HG02943 (cell line): ENCODE data around the gene CD74.

ENCODE experiments used
- ATAC-seq: cut with Tn5 transposase; IDR thresholded peaks from one replicate; pipeline ENCODE4 v1.9.1; 2021; ENCODE audit warnings: mild to moderate bottlenecking, low read depth, moderate library complexity; ENCODE audit not compliant: unreplicated experiment

Gene CD74

DNA sequence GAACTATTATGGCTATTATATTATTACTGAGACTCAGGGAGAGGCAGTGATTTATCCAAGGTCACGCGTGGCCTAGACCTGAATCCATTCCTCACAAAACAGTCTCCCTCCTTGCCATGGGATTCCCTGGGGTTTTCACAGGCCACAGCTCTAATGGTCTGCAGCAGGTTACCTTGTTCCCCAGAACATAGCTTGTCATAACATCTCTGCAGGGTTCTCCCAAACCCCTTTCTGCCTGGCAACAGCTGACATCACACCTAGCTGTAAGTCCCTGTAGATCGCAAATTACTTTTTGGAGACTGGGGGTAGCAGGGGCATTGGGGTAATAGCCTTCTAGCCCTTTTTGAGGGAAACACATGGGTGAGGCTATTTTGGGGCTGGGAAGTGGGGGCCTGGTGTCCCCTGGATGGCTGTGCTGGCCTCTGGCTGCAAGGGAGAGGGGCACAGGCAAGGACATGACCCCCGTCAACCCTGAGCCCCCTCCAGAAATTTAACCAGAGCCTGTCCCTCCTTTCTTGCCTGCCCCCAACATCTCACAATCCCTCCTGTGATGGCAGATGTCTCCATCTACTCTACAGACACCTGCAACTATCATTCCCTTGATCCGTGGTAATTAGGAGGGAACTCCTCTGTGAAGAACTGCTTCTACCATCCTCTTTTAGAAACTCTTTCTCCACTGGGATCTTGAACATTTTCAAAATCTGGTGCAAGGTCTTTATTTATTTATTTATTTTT is 1.3 kb downstream of the CD74 start:
- no peak for ATAC-seq

DNA sequence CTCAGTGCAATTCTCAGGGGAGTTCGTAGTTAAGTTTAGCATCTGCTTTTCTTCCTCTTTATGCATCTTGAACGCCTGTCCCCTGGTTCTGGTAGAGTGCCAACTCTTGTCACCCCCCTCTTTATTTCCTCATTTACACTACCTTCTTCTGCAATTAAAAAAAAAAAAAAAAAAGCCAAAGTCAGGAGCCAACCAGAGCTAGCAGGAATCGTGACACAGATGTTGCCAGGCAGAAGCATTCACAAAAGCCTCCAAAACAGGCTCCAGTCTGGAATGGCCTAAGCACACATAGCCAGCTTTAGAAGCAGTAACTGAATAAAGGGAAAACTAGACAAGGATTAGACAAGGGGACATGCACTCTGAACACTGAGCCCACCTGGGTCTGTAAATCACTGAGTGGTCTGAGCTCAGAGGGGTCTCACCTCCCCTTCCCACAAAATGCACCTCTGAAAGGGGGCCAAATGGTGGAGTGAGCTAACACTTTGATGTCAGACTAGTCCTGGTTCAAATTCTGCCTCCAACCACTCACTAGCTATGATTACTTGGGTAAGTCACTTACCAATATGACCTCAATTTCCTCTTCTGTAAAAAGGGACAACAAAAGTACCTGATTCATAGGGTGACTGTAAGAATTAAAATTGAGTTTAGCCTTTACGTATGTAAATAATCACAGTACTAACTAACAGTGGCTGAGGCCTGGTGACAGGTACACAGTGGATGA is 2.0 kb downstream of the CD74 start:
- ATAC-seq: no peak

DNA sequence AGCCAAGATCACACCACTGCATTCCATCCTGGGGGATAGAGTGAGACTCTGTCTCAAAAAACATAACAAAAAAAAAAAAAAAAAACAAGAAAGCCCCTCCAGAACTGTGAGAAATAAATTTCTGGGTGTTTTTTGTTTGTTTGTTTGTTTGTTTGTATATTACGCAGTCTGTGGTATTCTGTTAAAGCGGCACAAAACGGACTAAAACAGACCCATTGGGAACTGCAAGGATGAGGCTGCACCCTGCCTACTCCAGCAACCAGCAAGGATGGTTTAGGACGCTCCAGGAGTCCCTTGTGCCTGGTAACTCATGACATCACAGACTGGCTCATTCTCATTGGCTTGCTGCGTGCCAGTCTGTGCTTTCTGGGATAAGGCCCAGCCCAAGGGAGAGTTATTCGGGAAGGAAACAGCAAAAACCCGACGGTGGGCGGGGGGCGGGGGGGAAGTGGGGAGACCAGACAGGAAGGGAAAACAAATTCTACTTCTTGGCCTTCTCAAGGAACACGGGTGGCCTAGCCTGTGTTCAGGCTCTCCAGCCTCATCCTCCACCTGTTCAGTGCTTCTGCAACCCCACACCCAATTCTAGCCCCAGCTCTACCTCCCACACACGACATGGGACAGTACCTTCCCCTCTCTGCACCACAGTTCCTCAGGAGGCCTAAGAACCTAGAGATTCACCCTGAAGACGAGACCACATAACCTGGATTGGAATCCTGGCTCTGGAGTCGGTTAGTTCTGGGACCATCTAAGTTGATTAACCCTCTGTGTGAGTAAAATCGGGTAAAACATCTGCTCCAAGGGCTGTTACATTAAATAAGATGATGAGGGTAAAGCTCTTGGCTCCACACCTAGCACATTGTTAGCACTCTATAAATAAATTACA is 2.8 kb downstream of the CD74 start:
- ATAC-seq: no peak

DNA sequence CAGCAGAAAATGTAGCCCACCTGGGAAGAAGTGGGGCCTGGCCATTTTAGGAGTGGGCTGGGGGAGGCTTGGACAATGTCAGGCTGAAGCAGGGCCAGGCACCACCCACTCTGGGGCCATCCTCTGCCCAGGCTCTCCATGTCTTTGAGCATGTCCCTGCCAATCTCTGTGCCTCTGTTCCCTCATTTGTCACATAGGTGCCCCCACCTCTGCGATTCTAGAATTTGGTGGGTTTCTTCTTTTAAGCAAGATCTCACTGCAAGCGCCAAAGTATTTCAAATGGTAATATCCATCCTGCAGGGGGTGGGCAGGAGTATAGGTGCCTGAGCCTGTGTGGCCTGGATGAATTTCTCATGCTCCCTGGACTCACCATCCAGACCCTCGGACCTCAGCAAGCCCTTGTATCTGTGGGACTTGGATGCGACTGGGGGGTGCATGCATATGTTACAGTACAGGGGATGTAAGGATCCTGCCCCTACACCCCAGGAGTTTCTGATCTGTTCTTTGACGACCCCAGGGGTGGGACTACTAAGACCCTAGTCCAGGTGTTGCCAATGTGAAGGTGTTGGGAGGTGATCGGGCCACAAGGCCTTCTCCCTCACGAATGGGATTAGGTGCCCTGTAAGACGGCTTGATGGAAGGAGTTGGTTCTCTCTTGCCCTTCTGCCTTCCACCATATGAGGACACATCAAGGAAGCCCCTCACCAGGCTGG is 4.3 kb downstream of the CD74 start:
- no peak for ATAC-seq

DNA sequence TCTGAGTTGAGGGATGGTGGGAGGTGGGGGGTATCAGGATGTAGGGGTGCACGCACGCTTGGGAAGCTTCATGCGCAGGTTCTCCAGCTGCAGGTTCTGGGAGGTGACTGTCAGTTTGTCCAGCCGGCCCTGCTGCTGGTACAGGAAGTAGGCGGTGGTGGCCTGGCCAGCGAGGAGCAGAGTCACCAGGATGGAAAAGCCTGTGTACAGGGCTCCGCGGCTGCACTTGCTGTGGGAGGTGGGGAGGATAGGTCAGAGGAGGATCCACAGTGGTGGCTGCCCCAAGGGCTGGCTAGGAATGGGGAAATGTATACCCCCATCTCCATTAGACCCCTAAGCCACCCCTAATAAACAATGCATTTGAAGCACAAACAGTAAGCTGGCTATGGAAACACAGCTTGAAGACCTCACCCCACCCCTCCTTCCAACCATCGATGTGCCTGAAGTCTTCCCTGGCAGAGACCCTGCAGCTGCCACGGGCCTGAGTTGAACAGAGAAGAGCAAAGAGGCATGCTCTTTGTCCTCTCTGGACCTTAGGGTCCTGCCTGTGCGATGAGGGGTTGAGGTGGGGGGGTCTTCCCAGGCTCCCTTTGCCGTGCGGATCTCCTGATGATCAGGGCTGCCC is 5.5 kb downstream of the CD74 start:
- no peak for ATAC-seq

DNA sequence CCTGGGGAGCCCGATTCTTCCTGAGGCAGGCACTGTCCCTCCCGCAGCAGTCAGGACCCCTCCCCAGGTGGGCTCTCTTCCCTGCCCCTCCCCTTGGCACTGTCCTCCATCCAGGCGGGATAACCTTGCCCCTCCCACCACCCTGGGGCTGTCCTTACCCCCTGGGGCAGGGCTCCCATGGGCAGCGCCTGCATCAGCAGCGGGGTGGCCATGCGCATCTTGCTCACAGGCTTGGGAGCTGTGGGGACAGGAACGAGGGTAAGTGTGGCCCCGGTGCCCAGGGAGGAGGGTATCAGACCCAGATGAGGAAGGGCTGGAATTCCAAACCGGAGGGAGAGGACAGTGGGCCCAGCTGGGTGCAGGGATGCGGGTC is 6.0 kb downstream of the CD74 start:
- ATAC-seq: no peak

DNA sequence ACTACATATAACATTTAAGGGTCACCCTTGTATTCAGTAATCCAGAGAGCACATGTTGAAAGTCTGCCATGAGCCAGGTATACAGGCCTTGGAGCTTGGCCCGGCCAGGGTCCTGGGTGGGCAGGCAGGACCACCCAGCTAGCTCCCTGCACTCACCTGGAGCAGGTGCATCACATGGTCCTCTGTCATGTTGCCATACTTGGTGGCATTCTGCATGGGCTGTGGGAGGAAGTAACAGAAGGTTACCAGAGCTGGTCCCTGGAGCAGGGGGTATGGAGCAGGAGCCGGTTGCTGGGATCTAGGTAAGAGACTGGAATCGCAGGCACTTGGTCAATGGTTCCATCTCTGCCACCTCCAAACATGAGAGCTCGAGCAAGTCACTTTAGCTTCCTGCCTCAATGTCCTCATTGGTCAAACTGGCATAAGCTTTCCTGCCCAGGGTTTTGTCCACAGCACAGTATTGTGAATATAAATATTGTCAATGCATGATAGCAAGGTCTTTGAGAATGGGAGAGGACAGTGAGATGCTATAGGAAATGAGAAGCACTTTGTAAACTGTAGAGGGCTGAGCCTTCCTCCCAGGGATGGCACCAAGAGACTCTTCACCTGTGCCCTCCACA is 6.5 kb downstream of the CD74 start:
- ATAC-seq: no peak

DNA sequence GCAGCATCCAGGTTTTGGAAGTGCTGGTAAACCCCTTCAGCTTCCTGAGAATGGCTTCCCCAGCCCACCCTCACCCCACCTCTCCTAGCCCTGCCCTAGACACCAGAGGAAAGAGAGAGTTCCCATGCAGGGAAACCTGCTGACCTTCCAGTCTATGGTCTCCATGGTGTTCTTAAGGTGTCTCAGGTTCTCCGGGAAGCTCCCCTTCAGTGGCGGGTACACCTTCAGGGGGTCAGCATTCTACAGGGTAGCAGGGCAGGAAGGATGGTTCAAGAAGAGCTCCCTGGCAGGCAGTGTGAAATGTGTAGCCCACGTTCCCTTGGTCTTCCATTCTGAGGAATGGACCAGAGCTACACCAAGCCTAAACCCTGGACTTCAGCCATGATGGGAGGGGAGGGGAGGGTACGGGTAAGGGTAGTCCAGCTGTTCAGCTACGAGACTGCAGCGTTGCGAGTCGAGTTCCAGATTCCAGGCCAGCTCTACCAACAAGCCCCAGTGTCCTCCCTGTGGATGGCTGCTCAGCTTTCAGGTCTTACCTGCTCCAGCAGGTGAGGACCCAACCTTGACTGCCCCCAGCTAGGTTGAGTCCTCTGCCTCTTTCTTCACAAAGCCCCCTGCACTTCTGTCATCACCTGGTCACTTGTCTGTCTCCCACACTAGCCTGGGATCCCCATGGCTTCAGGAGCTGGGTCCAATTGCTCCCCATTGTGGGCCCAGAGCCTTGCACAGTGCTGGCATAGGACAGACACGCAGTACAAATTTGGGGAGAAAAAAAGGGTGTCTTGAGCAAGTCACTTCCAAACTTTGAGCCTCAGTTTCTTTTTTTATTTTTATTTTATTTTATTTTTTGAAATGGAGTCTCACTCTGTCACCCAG is 7.5 kb downstream of the CD74 start:
- ATAC-seq: no peak

DNA sequence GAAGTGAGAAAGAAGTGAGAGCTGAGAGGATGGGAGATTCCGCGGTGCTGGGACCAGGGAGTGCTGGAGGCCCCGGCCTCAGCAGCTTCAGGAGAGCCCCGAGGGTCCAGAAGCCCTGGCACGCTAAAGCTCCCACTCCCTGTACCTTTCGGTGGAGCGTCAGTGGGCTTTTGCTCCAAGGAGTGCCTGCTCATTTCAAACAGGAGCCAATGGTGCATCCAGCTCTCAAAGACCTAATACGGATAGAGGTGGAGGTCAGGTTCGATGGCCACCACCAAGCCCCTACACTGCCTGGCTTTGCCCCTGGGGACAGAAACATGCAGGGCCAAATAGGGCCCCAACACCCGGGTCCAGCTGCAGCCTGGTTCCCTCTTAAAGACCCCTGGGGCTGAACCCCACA is 8.2 kb downstream of the CD74 start:
- ATAC-seq: no peak

DNA sequence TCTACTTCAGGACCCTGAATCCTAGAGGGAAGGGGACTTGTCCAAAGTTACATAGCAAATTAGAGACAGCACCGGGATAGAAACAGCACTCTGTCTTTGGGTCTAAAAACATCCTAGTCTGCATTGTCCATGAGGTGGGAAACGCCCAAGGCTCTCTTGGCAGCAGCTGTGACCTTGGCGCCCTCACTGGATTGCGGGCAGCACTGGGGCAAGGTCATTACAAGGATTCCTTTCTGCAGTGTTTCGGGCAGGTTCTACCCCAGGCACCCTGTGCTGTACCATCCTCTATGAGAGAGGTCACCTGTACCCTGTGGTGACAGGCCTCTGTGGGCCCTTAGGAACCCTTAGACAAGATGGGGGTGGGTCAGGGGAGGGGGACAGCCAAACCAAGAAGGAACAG is 8.6 kb downstream of the CD74 start:
- ATAC-seq: no peak

DNA sequence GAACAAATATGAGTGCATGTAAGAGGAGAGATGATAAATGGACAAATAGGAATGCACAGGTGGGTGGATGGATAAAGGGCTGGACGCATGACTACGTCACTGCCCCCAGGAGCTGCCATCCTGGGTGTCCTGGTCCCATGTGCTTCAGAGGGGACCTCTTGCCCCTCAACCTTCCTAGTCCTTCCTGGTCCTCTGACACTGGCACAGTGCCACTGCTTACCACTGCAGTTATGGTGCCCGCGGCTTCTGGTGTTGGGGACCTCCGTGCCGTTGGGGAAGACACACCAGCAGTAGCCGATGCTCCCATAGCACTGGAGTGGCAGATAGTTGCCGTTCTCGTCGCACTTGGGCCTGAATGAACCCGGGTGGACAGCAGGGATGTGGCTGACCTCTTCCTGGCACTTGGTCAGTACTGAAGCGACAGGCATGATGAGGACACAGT is 9.8 kb downstream of the CD74 start:
- ATAC-seq: no peak

DNA sequence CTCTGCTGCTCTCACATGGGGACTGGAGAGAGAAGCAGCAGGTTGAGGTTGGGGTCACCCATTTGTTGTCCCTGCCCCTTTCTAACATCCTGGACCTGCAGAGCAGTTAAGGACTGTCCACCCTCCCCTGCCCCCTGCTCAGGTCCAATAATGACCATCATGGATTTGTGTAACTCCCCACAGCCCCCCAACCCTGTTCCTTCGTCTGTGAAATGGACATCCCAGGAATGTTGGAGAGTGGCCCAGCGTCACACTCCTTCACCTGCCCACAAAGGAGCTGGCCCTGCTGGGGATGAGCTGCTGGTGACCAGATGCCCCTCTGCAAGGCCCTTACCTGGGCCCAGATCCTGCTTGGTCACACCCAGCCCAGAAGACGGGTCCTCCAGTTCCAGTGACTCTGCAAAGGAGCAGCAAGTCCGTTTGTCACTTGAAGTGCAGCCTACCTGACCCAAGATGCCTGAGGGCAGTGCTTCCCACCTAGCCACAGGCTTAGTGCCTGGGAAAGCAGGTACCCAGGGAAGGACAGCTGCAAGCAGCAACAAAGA is 10.4 kb downstream of the CD74 start:
- ATAC-seq: no peak

DNA sequence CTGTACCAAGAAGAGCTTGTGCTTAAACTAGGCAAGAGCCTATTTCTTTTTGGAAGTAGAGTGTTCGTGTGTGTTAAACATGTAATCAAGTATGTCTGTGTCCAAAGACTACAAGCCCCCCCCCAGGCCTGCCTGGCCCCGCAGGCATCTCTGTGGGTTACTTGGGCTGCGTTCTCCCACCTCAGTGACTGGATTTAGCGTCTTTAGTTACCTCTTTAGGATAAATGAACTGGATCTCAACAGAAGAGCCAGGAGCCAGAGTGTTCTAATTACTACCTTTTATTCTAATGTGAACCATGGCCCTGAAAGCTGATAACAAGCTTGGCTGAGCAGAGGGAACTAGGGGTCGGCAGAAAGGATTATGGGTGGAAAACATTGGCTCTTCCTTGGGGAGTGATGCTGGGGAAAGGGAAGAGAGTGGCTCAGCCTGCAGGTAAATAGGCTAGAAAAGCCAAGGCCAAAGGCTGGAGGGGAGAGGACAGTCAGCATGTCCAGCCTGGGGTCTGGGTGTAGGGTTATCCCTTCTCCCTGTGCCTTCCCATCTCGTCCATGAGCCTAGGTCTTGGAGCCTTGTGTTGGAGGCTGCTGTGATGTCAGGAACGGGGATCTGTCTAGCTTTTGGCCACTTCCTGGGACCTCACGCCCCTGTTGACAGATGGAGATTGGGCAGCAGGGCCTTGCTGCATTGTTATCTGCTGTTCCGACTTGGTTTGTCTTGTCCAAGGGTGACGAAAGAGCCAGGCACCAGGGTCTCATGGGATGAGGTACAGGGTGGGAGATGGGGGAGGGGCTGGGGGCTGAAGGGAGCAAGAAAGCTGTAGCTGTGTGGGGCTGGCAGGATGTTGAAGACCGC is 11.1 kb downstream of the CD74 start:
- no peak for ATAC-seq

DNA sequence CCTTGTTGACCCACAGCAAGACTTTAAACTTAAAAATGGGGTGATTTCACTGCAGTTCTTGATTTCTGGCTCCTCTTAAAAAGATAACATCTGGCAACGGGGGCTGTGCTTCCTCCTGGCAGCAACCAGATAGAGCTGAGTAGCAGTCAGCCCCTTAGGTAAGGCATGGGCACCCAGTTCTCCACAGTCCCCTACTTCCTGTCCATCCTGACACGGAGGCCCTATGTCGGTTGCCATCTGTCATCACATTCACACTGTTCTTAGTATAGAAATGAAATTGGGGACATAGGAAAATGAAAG is 11.7 kb downstream of the CD74 start:
- ATAC-seq: no peak

DNA sequence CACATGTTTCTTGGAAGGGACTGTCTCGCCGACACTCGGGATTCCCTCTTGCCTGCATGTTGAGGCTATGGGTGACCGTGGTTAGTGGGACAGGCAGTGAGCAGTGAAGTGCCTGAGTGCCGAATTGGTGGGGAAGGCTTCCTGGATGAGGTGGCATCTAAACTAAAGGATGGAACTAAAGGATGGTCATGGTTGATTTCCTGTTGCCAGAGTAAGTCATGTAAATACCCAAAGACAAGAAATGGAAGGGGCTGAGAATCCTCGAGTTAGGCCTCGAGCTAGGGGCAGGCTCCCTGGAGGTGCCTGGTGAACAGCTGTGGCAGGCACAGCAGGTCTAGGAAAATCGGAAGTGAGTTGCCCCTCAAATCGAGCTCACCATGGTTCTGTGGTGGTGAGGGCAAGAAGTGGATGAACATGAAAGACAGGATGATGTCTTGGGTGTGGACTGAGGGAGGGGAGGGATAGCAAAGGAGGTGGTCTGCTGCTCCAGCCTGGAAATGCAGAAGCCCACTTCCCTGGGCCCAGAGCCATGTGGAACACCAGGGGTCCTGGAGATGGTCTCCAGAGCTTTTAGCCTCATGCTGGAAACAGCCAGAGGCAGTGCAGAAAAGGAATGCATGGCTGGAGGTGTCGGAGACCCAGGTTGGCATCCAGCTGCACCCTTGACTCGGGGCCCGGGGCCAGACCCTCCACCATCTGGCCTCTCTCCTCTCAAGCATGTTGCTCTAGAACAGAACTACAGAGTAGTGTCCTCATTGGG is 12.2 kb downstream of the CD74 start:
- ATAC-seq: no peak

DNA sequence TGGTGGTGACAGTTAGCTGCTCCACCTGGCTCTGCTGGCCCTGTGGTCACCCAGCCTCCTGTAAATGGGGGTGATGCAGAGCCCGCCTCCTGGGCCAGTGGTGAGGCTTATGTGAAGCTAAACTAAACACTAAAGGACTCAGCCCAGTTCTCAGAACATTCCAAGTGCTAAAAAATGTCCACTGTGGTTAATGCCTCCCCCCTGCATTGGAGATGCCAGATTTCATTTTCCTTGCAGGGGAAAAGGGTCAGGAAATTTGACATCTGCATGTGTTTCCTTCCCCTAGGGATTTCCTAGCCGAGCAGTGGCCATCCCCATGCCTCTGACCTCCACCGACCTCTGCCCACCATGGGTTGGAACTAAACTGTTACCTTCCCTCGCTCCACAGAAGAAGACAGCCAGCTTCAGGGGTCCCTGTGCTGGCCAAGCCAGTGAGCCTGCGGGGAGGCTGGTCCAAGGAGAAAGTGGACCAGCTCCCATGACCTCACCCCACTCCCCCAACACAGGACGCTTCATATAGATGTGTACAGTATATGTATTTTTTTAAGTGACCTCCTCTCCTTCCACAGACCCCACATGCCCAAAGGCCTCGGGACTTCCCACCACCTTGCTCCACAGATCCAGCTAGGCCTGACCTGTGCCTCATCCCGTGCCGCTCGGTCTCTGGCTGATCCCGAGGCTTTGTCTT is 13.0 kb downstream of the CD74 start:
- ATAC-seq: no peak
